ENCODE measurements around the gene TNFRSF1B.

TNFRSF1B gene

DNA sequence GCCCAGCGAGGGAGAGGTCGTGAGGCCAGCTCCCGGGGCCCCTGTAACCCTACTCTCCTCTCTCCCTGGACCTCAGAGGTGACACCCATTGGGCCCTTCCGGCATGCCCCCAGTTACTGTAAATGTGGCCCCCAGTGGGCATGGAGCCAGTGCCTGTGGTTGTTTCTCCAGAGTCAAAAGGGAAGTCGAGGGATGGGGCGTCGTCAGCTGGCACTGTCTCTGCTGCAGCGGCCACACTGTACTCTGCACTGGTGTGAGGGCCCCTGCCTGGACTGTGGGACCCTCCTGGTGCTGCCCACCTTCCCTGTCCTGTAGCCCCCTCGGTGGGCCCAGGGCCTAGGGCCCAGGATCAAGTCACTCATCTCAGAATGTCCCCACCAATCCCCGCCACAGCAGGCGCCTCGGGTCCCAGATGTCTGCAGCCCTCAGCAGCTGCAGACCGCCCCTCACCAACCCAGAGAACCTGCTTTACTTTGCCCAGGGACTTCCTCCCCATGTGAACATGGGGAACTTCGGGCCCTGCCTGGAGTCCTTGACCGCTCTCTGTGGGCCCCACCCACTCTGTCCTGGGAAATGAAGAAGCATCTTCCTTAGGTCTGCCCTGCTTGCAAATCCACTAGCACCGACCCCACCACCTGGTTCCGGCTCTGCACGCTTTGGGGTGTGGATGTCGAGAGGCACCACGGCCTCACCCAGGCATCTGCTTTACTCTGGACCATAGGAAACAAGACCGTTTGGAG, 23.7 kb upstream of the TNFRSF1B start:
- Histone ChIP-seq H3K36me3 (ENCODE audit: insufficient read depth, low read length) (no peaks in the 10 kb centered on the region), H3K27ac (ENCODE audit: low read depth, low read length) (no peak overlapping the region), H3K27me3 (ENCODE audit: insufficient read depth, low read length) (no peaks in the 10 kb centered on the region), H3K4me1 (ENCODE audit: insufficient read depth, low read length) (no peaks in the 10 kb centered on the region), H3K9me3 (ENCODE audit: insufficient read depth, low read depth, low read length) (no peaks in the 10 kb centered on the region), H3K9ac (ENCODE audit: low read depth, low read length) (no peak overlapping the region), H3K4me3 (ENCODE audit: low read length) (no peak overlapping the region)
- WGBS = 95% methylated on average over 21 of the region's 21 CpGs

DNA sequence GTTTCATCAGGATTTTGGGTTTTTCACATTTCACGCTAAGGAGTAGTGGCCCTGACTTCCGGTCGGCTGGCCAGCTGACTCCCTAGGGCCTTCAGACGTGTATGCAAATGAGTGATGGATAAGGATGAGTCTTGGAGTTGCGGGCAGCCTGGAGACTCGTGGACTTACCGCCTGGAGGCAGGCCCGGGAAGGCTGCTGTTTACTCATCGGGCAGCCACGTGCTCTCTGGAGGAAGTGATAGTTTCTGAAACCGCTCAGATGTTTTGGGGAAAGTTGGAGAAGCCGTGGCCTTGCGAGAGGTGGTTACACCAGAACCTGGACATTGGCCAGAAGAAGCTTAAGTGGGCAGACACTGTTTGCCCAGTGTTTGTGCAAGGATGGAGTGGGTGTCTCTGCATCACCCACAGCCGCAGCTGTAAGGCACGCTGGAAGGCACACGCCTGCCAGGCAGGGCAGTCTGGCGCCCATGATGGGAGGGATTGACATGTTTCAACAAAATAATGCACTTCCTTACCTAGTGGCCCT, 23.1 kb upstream of the TNFRSF1B start:
- Histone ChIP-seq H3K36me3 (ENCODE audit: insufficient read depth, low read length) (no peaks in the 10 kb centered on the region), H3K27me3 (ENCODE audit: insufficient read depth, low read length) (no peaks in the 10 kb centered on the region), H3K4me3 (ENCODE audit: low read length) (no peak overlapping the region), H3K9me3 (ENCODE audit: insufficient read depth, low read depth, low read length) (no peaks in the 10 kb centered on the region), H3K27ac (ENCODE audit: low read depth, low read length) (no peak overlapping the region), H3K4me1 (ENCODE audit: insufficient read depth, low read length) (no peaks in the 10 kb centered on the region), H3K9ac (ENCODE audit: low read depth, low read length) (no peak overlapping the region)
- 91% methylated on average over 17 of the region's 17 CpGs for WGBS

DNA sequence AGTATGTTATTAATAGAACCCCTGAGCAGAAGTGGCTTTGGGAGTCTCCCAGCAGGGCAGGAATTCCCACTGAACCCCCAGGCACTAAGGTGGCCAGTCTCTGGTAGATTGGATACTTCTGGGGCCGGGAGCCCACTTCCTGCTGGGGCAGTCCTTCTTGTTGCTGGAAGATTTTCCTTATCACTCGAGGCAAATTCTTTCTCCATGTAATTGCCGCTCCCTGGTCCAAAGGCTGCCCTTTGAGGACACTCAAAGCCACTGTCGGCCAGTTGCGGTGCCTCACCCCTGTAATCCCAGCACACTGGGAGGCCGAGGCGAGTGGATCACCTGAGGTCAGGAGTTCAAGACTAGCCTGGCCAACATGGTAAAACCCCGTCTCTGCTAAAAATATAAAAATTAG, 22.6 kb upstream of the TNFRSF1B start:
- Histone ChIP-seq H3K9me3 (ENCODE audit: insufficient read depth, low read depth, low read length) (no peaks in the 10 kb centered on the region), H3K36me3 (ENCODE audit: insufficient read depth, low read length) (no peaks in the 10 kb centered on the region), H3K4me3 (ENCODE audit: low read length) (no peak overlapping the region), H3K27me3 (ENCODE audit: insufficient read depth, low read length) (no peaks in the 10 kb centered on the region), H3K27ac (ENCODE audit: low read depth, low read length) (no peak overlapping the region), H3K4me1 (ENCODE audit: insufficient read depth, low read length) (no peaks in the 10 kb centered on the region), H3K9ac (ENCODE audit: low read depth, low read length) (no peak overlapping the region)
- 94% methylated on average over 8 of the region's 8 CpGs for WGBS

DNA sequence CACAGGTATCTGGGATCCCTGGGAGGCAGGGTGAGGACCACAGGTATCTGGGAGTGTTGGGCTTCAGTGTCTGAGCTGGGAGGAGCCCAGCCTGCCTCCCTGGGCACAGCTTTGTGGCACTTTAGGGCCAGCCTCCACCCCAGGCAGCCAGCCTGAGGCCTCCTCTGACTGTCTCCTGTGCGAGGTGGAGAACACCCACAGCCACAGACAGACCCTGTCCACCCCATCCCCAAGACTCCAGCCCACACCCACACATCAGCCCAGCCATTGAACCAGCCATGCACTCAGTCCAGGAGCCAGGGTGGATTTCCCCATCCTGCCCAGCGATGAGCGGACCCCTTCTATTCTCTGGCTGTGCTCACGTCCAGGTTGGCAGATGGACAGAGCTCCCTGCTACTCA, 21.8 kb upstream of the TNFRSF1B start:
- Histone ChIP-seq H3K36me3 (ENCODE audit: insufficient read depth, low read length) (no peaks in the 10 kb centered on the region), H3K27me3 (ENCODE audit: insufficient read depth, low read length) (no peaks in the 10 kb centered on the region), H3K4me3 (ENCODE audit: low read length) (no peak overlapping the region), H3K4me1 (ENCODE audit: insufficient read depth, low read length) (no peaks in the 10 kb centered on the region), H3K9me3 (ENCODE audit: insufficient read depth, low read depth, low read length) (no peaks in the 10 kb centered on the region), H3K27ac (ENCODE audit: low read depth, low read length) (no peak overlapping the region), H3K9ac (ENCODE audit: low read depth, low read length) (no peak overlapping the region)
- WGBS = 91% methylated on average over 4 of the region's 4 CpGs

DNA sequence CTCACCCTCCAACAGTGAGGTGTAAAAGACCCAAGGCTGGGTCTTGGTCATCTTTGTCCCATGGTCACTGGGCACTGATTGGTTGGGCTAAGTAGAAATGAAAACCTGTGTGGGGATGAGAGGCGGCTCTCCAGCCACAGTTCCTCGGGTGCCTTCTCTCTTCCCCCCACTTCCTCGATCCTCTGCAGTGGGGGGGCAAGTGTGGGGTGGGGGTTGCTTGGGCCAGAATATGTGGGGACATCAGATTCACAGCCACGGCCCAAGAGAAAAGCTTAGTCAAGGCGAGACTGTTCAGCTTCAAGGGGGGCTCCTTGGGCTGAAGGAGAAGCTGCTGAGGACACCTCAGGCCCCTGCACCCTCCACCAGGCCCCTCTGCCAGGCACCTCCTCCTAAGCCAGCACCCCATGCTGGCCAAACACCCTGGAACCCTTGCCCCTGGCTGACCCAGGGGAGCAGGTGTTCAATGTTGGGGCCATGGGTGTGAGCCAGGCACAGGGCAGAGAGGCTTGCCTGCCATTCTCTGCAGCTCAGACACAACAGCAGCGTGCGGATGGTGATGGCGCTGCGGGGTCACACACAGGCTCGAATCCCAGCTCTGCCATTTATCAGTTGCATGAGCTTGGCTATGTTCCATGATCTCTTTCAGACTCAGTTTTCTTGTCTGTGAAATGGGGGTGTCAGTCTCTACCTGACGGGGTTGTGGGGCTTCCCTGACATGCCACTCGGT, 21.0 kb upstream of the TNFRSF1B start:
- H3K36me3 ChIP-seq (ENCODE audit: insufficient read depth, low read length) = no peaks in the 10 kb centered on the region
- H3K27ac ChIP-seq (ENCODE audit: low read depth, low read length) = no peak overlapping the region
- H3K9me3 ChIP-seq (ENCODE audit: insufficient read depth, low read depth, low read length) = no peaks in the 10 kb centered on the region
- H3K4me3 ChIP-seq (ENCODE audit: low read length) = no peak overlapping the region
- WGBS = 95% methylated on average over 11 of the region's 12 CpGs
- no peaks in the 10 kb centered on the region for H3K27me3 ChIP-seq (ENCODE audit: insufficient read depth, low read length)
- H3K9ac ChIP-seq (ENCODE audit: low read depth, low read length) = no peak overlapping the region
- H3K4me1 ChIP-seq (ENCODE audit: insufficient read depth, low read length) = no peaks in the 10 kb centered on the region

DNA sequence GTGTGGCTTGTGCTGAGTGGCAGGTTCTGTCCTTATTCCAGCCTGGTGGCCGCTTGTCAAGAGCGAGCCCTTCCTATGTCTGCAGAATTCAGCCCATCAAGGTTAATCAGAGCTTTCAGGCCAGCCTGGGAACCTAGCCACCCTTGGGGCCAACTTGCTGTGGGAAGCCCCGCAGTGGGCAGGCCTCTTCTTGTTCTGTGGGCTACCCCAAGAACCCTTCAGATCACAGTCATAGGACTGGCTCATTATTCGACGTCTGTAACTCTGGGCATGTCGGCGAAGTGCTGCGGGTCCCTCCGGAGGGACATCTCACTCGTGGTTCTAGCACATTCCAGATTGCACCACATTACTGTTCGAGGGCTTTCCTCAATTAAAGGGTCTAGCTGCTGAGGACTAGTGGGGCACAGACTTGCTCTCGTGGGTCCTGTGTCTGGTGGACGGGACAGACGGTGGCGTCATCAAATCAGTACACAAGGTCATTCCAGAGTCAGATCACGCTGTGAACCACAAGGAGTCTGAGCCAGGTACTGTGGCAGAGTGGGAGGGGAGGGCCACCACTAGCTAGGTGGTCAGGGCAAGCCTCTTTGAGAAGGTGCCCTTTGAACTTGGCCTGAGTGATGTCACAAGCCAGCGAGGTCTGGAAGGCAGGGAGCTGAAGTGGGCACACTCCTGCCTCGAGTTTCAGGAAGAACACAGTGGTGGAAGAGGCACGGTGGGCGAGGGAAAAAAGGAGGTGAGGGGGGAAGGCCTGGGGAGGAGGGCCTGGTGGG, 20.3 kb upstream of the TNFRSF1B start:
- Histone ChIP-seq H3K4me3 (ENCODE audit: low read length) (no peak overlapping the region), H3K36me3 (ENCODE audit: insufficient read depth, low read length) (no peaks in the 10 kb centered on the region), H3K9me3 (ENCODE audit: insufficient read depth, low read depth, low read length) (no peaks in the 10 kb centered on the region), H3K27ac (ENCODE audit: low read depth, low read length) (no peak overlapping the region), H3K9ac (ENCODE audit: low read depth, low read length) (no peak overlapping the region), H3K4me1 (ENCODE audit: insufficient read depth, low read length) (no peaks in the 10 kb centered on the region), H3K27me3 (ENCODE audit: insufficient read depth, low read length) (no peaks in the 10 kb centered on the region)
- 88% methylated on average over 20 of the region's 20 CpGs for WGBS

DNA sequence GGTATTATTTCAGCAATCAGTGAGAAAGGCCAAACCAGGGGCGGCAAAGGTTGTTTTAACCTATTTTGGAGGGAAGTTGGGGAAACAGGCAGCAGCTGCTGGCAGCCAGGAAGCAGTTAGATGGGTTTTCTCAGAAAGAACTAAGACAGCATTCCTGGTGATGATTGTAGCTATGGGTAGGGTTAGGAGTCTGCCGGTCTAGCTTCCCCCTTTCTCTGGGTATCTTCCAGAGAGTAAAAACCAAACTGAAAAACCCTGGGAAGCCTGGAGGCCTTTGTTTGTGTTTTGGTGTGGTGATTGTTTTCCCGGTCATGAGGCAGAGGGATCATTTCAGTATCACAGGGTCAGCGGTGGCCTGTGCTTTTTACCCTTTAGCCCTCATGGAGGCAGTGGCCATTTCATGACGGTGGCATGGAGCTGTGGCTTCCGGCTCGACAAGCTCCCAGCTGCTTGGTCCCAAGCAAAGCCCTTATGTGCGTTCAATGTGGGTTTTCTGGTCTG, 19.5 kb upstream of the TNFRSF1B start:
- Histone ChIP-seq H3K27me3 (ENCODE audit: insufficient read depth, low read length) (no peaks in the 10 kb centered on the region), H3K9ac (ENCODE audit: low read depth, low read length) (no peak overlapping the region), H3K4me1 (ENCODE audit: insufficient read depth, low read length) (no peaks in the 10 kb centered on the region), H3K4me3 (ENCODE audit: low read length) (no peak overlapping the region), H3K27ac (ENCODE audit: low read depth, low read length) (no peak overlapping the region), H3K36me3 (ENCODE audit: insufficient read depth, low read length) (no peaks in the 10 kb centered on the region), H3K9me3 (ENCODE audit: insufficient read depth, low read depth, low read length) (no peaks in the 10 kb centered on the region)
- WGBS = 82% methylated on average over 8 of the region's 8 CpGs

DNA sequence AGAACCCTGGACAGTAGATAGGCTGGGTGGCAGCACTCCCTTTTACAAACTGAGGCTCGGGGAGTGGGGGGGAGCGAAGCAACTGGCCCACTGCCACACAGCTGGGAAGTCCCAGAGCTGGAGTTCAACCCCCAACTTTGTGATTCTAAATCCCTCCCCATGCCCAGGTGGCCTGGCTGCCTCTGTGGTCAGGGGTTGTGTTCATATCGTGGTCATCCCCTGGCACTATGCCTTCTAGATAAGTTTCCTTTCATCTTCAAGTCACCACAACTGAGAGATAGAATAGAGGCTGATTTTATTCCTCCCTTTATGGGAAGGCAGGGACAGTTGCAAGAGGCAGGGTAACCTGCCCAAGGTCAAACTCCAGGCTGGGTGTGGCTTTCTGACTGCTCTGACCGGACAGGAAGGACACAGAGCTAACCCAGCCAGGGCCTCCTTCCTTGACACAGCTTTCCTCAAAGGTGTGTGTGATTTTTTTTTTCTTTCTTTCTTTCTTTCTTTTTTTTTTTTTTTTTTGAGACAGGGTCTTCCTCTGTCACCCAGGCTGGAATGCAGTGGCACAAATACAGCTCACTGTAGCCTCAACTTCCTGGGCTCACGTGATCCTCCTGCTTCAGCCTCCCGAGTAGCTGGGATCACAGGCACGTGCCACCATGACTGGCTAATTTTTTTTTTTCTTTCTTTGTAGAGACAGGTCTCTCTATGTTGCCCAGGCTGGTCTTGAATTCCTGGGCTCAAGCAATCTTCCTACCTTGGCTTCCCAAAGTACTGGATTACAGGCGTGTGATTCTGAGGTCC, 18.4 kb upstream of the TNFRSF1B start:
- H3K27me3 ChIP-seq (ENCODE audit: insufficient read depth, low read length) = no peaks in the 10 kb centered on the region
- H3K4me1 ChIP-seq (ENCODE audit: insufficient read depth, low read length) = no peaks in the 10 kb centered on the region
- no peaks in the 10 kb centered on the region for H3K36me3 ChIP-seq (ENCODE audit: insufficient read depth, low read length)
- no peak overlapping the region for H3K27ac ChIP-seq (ENCODE audit: low read depth, low read length)
- no peak overlapping the region for H3K9ac ChIP-seq (ENCODE audit: low read depth, low read length)
- no peak overlapping the region for H3K4me3 ChIP-seq (ENCODE audit: low read length)
- 90% methylated on average over 8 of the region's 8 CpGs for WGBS
- no peaks in the 10 kb centered on the region for H3K9me3 ChIP-seq (ENCODE audit: insufficient read depth, low read depth, low read length)

DNA sequence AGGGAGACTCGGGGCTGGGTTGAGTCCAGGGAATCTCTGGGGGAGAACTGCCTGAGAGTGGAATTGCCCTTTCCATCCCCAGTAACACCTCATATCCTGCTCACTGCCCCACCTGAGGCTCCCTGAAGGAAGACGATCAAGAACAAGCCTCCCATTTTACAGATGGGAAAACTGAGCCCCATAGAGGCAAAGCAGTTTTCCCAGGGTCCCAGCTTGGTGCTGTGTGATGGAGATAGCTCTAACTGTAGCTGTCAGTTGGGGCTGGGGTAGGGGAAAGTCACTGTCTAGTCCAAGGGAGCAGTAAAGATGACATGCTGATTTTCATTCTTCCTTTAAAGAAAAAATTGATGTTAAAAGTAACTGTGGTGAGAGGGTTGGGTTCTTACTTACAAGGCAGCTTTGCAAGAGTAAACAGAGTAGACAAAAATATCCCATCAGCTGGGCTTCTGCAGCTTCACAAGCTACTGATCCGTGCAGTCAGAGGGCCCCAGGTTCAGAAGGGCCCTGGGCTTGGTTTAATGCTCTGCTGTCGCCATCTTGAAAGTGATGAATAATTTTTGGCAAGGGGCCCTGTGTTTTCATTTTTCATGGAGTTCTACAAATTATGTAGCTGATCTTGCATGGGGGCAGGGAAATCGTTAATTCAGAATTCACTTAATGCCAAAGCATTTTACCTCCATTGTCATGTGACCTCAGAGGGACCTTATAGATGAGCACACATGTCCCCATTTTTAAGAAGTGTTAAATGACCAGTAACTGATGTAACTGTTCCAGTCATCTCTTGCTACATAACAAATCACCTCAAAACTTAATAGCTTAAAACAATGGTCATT, 17.6 kb upstream of the TNFRSF1B start:
- Histone ChIP-seq H3K9ac (ENCODE audit: low read depth, low read length) (no peak overlapping the region), H3K4me3 (ENCODE audit: low read length) (no peak overlapping the region), H3K4me1 (ENCODE audit: insufficient read depth, low read length) (no peaks in the 10 kb centered on the region)

DNA sequence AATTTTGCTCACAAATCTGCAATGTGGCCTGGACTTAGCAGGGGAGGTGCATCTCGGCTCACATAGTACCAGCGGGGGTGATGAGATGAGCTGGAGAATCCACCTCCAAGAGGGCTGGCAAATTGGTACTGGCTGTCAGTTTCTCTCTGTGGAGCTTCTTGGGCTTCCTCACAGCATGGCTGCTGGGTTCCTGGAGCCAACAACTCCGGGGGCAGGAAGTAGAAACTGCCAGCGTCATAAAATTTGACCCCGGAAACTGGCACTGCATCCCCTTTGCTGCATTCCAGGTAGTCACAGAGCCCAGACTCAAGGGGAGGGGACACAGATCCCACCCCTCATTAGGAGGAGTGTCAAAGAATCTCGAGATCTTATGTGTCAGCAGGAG, 17.0 kb upstream of the TNFRSF1B start:
- Histone ChIP-seq H3K4me3 (ENCODE audit: low read length) (no peak overlapping the region), H3K9me3 (ENCODE audit: insufficient read depth, low read depth, low read length) (no peaks in the 10 kb centered on the region), H3K36me3 (ENCODE audit: insufficient read depth, low read length) (no peaks in the 10 kb centered on the region), H3K4me1 (ENCODE audit: insufficient read depth, low read length) (no peaks in the 10 kb centered on the region), H3K27ac (ENCODE audit: low read depth, low read length) (no peak overlapping the region), H3K9ac (ENCODE audit: low read depth, low read length) (no peak overlapping the region), H3K27me3 (ENCODE audit: insufficient read depth, low read length) (no peaks in the 10 kb centered on the region)
- 92% methylated on average over 6 of the region's 6 CpGs for WGBS

More for the DNA sequence above, 17.6 kb upstream of the TNFRSF1B start:
- no peaks in the 10 kb centered on the region for H3K27me3 ChIP-seq (ENCODE audit: insufficient read depth, low read length)
- no peaks in the 10 kb centered on the region for H3K9me3 ChIP-seq (ENCODE audit: insufficient read depth, low read depth, low read length)
- no peak overlapping the region for H3K27ac ChIP-seq (ENCODE audit: low read depth, low read length)
- WGBS = 96% methylated on average over 5 of the region's 5 CpGs
- no peaks in the 10 kb centered on the region for H3K36me3 ChIP-seq (ENCODE audit: insufficient read depth, low read length)
